Neural cell (in vitro differentiated cells): Measurements from ENCODE around the gene POT1. TPM values are rescaled to one million over a fixed set of nuclear protein-coding genes. Genes with fewer than 3 reads are reported as not detected.

Experiments used
- H2AFZ ChIP-seq: fragments of 200-600, 300-800 bp; sonication (generic), shearing (Covaris generic); 2 replicates; pipeline ENCODE4 v1.6.0; 2014; ENCODE audit warnings: low read depth, mild to moderate bottlenecking, antibody characterized with exemption, low read length, moderate library complexity
- H3F3A ChIP-seq: fragments of 200-600 bp; shearing (Covaris generic); 2 replicates; pipeline ENCODE4 v1.6.1; 2016; ENCODE audit warnings: mild to moderate bottlenecking, moderate library complexity, mixed read lengths, antibody characterized with exemption, low read length; ENCODE audit not compliant: insufficient read depth, poor library complexity, severe bottlenecking
- H3K27ac ChIP-seq: fragments of 200-600, 300-800 bp; sonication (generic), shearing (Covaris generic); 2 replicates; pipeline ENCODE4 v1.5.1; 2014; ENCODE audit warnings: mild to moderate bottlenecking, low read length, moderate library complexity
- H3K27me3 ChIP-seq: fragments of 300-800, 200-600 bp; sonication (generic), shearing (Covaris generic); 2 replicates; pipeline ENCODE4 v1.6.0; 2014; ENCODE audit warnings: mild to moderate bottlenecking, low read depth, low read length, moderate library complexity; ENCODE audit not compliant: insufficient read depth
- H3K36me3 ChIP-seq: fragments of 300-800, 200-600 bp; sonication (generic), shearing (Covaris generic); 2 replicates; pipeline ENCODE4 v1.5.1; 2014; ENCODE audit warnings: mild to moderate bottlenecking, antibody characterized with exemption, low read length, moderate library complexity; ENCODE audit not compliant: insufficient read depth
- H3K4me2 ChIP-seq: fragments of 300-800, 200-600 bp; sonication (generic), shearing (Covaris generic); 2 replicates; pipeline ENCODE4 v1.6.0; 2014; ENCODE audit warnings: mild to moderate bottlenecking, low read length
- H3K4me3 ChIP-seq: fragments of 300-800, 200-600 bp; sonication (generic), shearing (Covaris generic); 2 replicates; pipeline ENCODE4 v1.5.1; 2014; ENCODE audit warnings: mild to moderate bottlenecking, low read length, moderate library complexity
- H3K79me2 ChIP-seq: fragments of 200-600 bp; shearing (Covaris generic); replicated peaks from 2 replicates; pipeline ENCODE4 v1.6.0; 2014; ENCODE audit warnings: mild to moderate bottlenecking, low read length, moderate library complexity; ENCODE audit not compliant: insufficient read depth
- H3K9ac ChIP-seq: fragments of 300-800, 200-600 bp; sonication (generic), shearing (Covaris generic); 2 replicates; pipeline ENCODE4 v1.6.1; 2016; ENCODE audit warnings: mild to moderate bottlenecking, low read length, mixed read lengths
- H3K9me2 ChIP-seq: fragments of 200-600 bp; shearing (Covaris generic); 2 replicates; pipeline ENCODE4 v1.6.1; 2016; ENCODE audit warnings: mild to moderate bottlenecking, low read length, mixed read lengths; ENCODE audit not compliant: insufficient read depth
- H3K9me3 ChIP-seq: fragments of 200-600, 300-800 bp; sonication (generic), shearing (Covaris generic); 2 replicates; pipeline ENCODE4 v1.6.1; 2016; ENCODE audit warnings: mild to moderate bottlenecking, mixed run types, low read length, moderate library complexity, mixed read lengths
- H4K20me1 ChIP-seq: fragments of 200-600 bp; shearing (Covaris generic); 2 replicates; pipeline ENCODE4 v1.6.1; 2016; ENCODE audit warnings: mild to moderate bottlenecking, mixed run types; ENCODE audit not compliant: insufficient read depth
- EP300 ChIP-seq: fragments of 450-650 bp; conservative IDR thresholded peaks from 2 replicates; pipeline ENCODE4 v1.6.1; 2014; ENCODE audit warnings: antibody characterized with exemption, mild to moderate bottlenecking, moderate library complexity; ENCODE audit not compliant: poor library complexity, severe bottlenecking
- EZH2 ChIP-seq: fragments of 200-600, 300-800 bp; shearing (Covaris generic), sonication (generic); IDR thresholded peaks from 2 replicates; pipeline ENCODE4 v1.6.1; 2014; ENCODE audit warnings: antibody characterized with exemption, low read length, borderline replicate concordance, mild to moderate bottlenecking; ENCODE audit not compliant: insufficient read depth, poor library complexity, severe bottlenecking
- MXI1 ChIP-seq: fragments of 450-650 bp; conservative IDR thresholded peaks from 2 replicates; pipeline ENCODE4 v1.6.1; 2014; ENCODE audit warnings: antibody characterized with exemption, mild to moderate bottlenecking; ENCODE audit not compliant: poor library complexity, severe bottlenecking
- POLR2AphosphoS5 ChIP-seq: IDR thresholded peaks from 2 replicates; pipeline ENCODE4 v1.6.1; 2012
- RAD21 ChIP-seq: fragments of 450-650 bp; conservative IDR thresholded peaks from 2 replicates; pipeline ENCODE4 v1.6.1; 2014; ENCODE audit warnings: antibody characterized with exemption, mild to moderate bottlenecking, moderate library complexity
- SMC3 ChIP-seq: fragments of 450-650 bp; conservative IDR thresholded peaks from 2 replicates; pipeline ENCODE4 v1.6.1; 2014; ENCODE audit warnings: antibody characterized with exemption, mild to moderate bottlenecking, moderate library complexity; ENCODE audit not compliant: poor library complexity
- TAF1 ChIP-seq: IDR thresholded peaks from 2 replicates; pipeline ENCODE4 v1.6.1; 2012; ENCODE audit warnings: low read depth
- polyA plus RNA-seq: library from polyadenylated mRNA; depleted of rRNA; stranded (reverse); fragments of >200 nt; gene quantifications from 2 replicates; pipeline ENCODE4 v1.2.3, GENCODE V29; 2014
- TF ChIP-seq, protein P1 (sequence below): fragments of 450-650 bp; IDR thresholded peaks from 2 replicates; pipeline ENCODE4 v1.5.1; 2014; ENCODE audit warnings: antibody characterized with exemption, mild to moderate bottlenecking, moderate library complexity; ENCODE audit not compliant: poor library complexity, severe bottlenecking
- TF ChIP-seq, protein P2 (sequence below): IDR thresholded peaks from 2 replicates; pipeline ENCODE4 v1.6.1; 2012; ENCODE audit warnings: borderline replicate concordance

The POT1 gene
- polyA plus RNA-seq, 1 donor from 2014 or later: 19.3 TPM

DNA sequence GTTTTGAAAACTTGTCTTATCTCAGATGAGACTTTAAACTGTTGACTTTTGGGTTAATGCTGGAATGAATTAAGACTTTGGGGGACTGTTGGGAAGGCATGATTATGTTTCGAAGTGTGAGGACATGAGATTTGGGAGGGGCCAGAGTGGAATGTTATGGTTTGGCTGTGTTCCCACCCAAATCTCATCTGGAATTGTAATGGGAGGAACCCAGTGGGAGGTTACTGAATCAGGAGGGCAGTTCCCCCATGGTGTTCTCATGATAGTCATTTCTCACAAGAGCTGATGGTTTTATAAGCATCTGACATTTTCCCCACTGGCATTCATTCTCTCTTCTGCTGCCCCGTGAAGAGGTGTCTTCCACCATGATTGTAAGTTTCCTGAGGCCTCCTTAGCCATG is 13.8 kb upstream of the POT1 start:
- no peak overlapping the region for H3K4me2 ChIP-seq
- no peaks in the 10 kb centered on the region for H3K79me2 ChIP-seq
- H3K36me3 ChIP-seq: no peaks in the 10 kb centered on the region
- H3F3A ChIP-seq: no peaks in the 10 kb centered on the region
- no peaks in the 10 kb centered on the region for H3K27me3 ChIP-seq
- no peaks in the 10 kb centered on the region for H3K9me2 ChIP-seq
- TF ChIP-seq RAD21 (no peak), MXI1 (no peak), SMC3 (no peak), TAF1 (no peak), EP300 (no peak), POLR2AphosphoS5 (no peak), EZH2 (no peak)
- TF ChIP-seq, protein P1, sequence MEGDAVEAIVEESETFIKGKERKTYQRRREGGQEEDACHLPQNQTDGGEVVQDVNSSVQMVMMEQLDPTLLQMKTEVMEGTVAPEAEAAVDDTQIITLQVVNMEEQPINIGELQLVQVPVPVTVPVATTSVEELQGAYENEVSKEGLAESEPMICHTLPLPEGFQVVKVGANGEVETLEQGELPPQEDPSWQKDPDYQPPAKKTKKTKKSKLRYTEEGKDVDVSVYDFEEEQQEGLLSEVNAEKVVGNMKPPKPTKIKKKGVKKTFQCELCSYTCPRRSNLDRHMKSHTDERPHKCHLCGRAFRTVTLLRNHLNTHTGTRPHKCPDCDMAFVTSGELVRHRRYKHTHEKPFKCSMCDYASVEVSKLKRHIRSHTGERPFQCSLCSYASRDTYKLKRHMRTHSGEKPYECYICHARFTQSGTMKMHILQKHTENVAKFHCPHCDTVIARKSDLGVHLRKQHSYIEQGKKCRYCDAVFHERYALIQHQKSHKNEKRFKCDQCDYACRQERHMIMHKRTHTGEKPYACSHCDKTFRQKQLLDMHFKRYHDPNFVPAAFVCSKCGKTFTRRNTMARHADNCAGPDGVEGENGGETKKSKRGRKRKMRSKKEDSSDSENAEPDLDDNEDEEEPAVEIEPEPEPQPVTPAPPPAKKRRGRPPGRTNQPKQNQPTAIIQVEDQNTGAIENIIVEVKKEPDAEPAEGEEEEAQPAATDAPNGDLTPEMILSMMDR: no peak
- TF ChIP-seq, protein P2, sequence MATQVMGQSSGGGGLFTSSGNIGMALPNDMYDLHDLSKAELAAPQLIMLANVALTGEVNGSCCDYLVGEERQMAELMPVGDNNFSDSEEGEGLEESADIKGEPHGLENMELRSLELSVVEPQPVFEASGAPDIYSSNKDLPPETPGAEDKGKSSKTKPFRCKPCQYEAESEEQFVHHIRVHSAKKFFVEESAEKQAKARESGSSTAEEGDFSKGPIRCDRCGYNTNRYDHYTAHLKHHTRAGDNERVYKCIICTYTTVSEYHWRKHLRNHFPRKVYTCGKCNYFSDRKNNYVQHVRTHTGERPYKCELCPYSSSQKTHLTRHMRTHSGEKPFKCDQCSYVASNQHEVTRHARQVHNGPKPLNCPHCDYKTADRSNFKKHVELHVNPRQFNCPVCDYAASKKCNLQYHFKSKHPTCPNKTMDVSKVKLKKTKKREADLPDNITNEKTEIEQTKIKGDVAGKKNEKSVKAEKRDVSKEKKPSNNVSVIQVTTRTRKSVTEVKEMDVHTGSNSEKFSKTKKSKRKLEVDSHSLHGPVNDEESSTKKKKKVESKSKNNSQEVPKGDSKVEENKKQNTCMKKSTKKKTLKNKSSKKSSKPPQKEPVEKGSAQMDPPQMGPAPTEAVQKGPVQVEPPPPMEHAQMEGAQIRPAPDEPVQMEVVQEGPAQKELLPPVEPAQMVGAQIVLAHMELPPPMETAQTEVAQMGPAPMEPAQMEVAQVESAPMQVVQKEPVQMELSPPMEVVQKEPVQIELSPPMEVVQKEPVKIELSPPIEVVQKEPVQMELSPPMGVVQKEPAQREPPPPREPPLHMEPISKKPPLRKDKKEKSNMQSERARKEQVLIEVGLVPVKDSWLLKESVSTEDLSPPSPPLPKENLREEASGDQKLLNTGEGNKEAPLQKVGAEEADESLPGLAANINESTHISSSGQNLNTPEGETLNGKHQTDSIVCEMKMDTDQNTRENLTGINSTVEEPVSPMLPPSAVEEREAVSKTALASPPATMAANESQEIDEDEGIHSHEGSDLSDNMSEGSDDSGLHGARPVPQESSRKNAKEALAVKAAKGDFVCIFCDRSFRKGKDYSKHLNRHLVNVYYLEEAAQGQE: no peak
- no peaks in the 10 kb centered on the region for H4K20me1 ChIP-seq
- H3K27ac ChIP-seq: no peak overlapping the region
- no peak overlapping the region for H2AFZ ChIP-seq
- no peaks in the 10 kb centered on the region for H3K9me3 ChIP-seq
- H3K9ac ChIP-seq: no peak overlapping the region
- H3K4me3 ChIP-seq: no peak overlapping the region

DNA sequence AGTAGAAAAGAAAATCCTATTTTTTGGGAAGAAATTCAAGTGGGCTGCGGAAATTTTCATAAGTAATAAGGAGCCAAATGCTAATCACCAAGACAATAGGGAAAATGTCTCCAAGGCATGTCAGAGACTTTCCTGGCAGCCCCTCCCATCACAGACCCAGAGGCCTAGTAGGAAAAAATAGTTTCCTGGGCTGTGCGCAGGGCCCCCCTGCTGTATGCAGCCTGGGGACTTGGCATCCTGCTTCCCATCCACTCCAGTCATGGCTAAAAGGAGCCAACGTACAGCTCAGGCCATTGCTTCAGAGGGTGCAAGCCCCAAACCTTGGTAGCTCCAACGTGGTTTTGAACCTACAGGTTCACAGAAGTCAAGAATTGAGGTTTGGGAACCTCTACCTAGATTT is 12.8 kb upstream of the POT1 start:
- H3F3A ChIP-seq: no peaks in the 10 kb centered on the region
- H3K4me3 ChIP-seq: no peak overlapping the region
- no peaks in the 10 kb centered on the region for H3K27me3 ChIP-seq
- H3K9me2 ChIP-seq: no peaks in the 10 kb centered on the region
- H2AFZ ChIP-seq: no peak overlapping the region
- no peaks in the 10 kb centered on the region for H4K20me1 ChIP-seq
- H3K36me3 ChIP-seq: no peaks in the 10 kb centered on the region
- H3K9ac ChIP-seq: no peak overlapping the region
- TF ChIP-seq EZH2 (no peak), SMC3 (no peak)
- H3K4me2 ChIP-seq: no peak overlapping the region
- no peaks in the 10 kb centered on the region for H3K79me2 ChIP-seq
- no peaks in the 10 kb centered on the region for H3K9me3 ChIP-seq
- H3K27ac ChIP-seq: no peak overlapping the region

DNA sequence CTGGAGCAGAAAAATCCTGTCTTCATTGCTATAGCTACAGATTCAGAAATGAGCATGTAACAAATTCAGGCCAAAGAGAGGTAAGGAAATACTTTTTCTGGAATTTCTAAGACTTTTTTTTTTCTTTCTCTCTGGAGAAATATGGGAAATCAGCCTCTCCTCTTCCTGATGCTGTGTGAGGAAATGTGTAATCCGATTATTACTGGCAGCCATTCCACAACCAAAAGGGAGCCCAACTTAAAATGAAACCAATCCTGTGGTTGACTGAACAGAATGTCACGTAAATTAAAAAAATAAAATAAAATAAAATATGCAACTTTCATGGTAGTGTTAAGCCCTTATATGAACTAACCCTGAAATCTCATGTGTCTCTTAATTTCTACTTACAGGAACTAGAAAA is 10.7 kb upstream of the POT1 start:
- H3K36me3 ChIP-seq: no peaks in the 10 kb centered on the region
- no peaks in the 10 kb centered on the region for H3K27me3 ChIP-seq
- no peak overlapping the region for H3K9ac ChIP-seq
- no peaks in the 10 kb centered on the region for H3K9me2 ChIP-seq
- TF ChIP-seq, protein P2: no peak
- no peak for TF ChIP-seq EP300
- no peak for TF ChIP-seq TAF1
- no peak for TF ChIP-seq POLR2AphosphoS5
- no peak for TF ChIP-seq RAD21
- no peak for TF ChIP-seq MXI1
- TF ChIP-seq EZH2: no peak
- TF ChIP-seq, protein P1: no peak
- TF ChIP-seq SMC3: no peak
- no peaks in the 10 kb centered on the region for H4K20me1 ChIP-seq
- H3K9me3 ChIP-seq: no peaks in the 10 kb centered on the region
- no peak overlapping the region for H3K27ac ChIP-seq
- H3F3A ChIP-seq: no peaks in the 10 kb centered on the region
- H3K79me2 ChIP-seq: no peaks in the 10 kb centered on the region
- no peak overlapping the region for H3K4me2 ChIP-seq
- no peak overlapping the region for H3K4me3 ChIP-seq
- no peak overlapping the region for H2AFZ ChIP-seq
